Measurements from ENCODE around the gene CST7.

Gene CST7

DNA sequence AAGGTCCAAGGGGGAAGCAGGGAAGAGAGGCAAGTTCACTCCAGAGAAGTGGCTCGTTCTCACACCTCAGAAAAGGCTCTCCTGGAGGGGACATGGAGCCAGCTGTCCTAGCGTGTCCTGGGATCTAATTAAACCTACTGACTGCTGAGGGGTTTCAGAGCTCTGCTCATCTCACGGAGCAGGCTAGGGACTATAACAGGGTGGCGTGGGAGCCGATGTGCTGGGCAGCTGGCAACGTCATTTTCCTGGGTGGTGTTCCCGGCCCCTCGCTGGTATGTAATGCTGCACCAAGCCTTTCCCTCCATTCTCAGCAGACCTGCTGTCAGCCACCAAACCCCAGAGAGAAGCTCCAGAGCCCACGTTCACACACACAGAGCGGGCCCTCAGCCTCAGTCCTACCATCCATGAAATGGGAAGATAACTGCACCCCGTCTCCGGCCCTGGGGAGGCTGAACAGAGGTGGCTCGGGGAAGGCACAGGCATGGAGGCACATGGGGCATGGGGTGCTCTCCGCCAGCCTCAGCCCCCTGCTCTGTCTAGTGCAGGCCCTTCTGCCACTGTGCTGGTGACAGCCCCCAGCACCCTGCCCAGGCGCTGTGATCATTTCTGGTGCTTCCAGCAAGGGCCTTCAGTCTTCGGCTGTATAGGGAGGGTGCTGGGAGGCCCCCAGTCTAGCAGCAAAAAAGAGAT lies 1.9 kb downstream of the CST7 start:
- TF ChIP-seq Cebpa-rat (IDR thresholded peaks at IDR 0.05) = no peak
- Histone ChIP-seq H3K9ac (peak overlapping the region; percentile 80), H3K27ac (peak overlapping the region; percentile 92), H3K4me2 (peak overlapping the region; percentile 97), H3K4me3 (peak overlapping the region; percentile 72), H3K9me3 (peaks cover 21% of the 10 kb centered on the region), H4K20me1 (no peaks in the 10 kb centered on the region), H3K27me3 (no peaks in the 10 kb centered on the region), H3K4me1 (peaks cover 75% of the 10 kb centered on the region), H3K36me3 (peaks cover 3% of the 10 kb centered on the region; the same call in 1 of the 2 replicates)

GRCh38 chr20:24951536-24952083 lies 2.5 kb downstream of the CST7 start:
- peak; percentile 68 for TF ChIP-seq Cebpa-rat (IDR thresholded peaks at IDR 0.05)
- Histone ChIP-seq H3K36me3 (peaks cover 9% of the 10 kb centered on the region; the same call in 1 of the 2 replicates), H3K4me3 (peak overlapping the region; percentile 72), H3K9me3 (peaks cover 15% of the 10 kb centered on the region), H4K20me1 (no peaks in the 10 kb centered on the region), H3K27me3 (no peaks in the 10 kb centered on the region), H3K27ac (peak overlapping the region; percentile 92), H3K4me2 (peak overlapping the region; percentile 97), H3K4me1 (peaks cover 81% of the 10 kb centered on the region), H3K9ac (peak overlapping the region; percentile 80)

DNA sequence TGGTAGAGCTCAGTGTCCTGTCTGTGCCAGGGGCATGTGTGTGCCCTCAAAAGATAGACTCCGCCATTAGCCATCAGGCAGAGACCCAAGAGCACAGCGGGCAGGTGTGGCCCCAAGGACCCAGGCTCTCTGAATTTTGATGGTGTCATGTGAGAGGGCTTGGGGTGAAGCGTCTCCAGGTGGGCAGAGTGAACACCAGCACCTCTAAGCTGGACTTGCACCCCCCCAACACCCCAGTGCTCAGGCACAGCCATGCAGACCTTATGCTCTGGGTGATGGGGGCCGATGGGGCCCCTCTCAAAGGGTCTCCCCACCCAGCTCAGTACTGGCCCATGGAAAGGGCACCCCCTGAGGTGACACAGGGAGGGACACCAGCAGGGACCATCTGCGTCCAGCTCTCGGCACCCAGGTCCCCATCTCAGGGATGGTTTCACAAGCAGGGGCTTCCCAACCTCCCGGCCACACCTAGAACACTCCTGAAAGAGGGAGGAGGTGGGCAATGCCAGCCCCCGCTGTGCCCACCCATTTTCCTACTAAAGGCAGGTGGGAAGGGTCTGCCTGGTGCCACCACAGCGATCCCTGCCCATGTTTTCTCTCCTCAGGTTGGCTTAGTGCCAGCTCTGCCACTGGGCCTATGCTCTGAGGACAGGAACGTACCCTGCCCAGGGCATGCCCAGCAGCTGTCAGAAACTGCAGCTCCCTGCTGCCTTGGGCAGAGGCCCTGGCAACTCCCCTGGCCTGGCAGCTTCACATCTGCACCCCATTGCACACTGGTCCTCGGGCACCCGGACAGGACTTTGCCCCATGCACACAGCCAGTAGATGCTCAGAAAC lies 3.5 kb downstream of the CST7 start:
- peak overlapping the region; percentile 92 for H3K27ac ChIP-seq
- no peak for TF ChIP-seq Cebpa-rat (IDR thresholded peaks at IDR 0.05)
- H3K4me1 ChIP-seq = peaks cover 81% of the 10 kb centered on the region
- H3K4me2 ChIP-seq = peak overlapping the region; percentile 97
- peaks cover 16% of the 10 kb centered on the region for H3K36me3 ChIP-seq
- peak overlapping the region; percentile 72; the same call in 1 of the 2 replicates for H3K4me3 ChIP-seq
- peaks cover 5% of the 10 kb centered on the region for H3K9me3 ChIP-seq
- peak overlapping the region; percentile 80; the same call in 1 of the 2 replicates for H3K9ac ChIP-seq
- no peaks in the 10 kb centered on the region for H3K27me3 ChIP-seq
- peaks cover 3% of the 10 kb centered on the region; the same call in 1 of the 2 replicates for H4K20me1 ChIP-seq

DNA sequence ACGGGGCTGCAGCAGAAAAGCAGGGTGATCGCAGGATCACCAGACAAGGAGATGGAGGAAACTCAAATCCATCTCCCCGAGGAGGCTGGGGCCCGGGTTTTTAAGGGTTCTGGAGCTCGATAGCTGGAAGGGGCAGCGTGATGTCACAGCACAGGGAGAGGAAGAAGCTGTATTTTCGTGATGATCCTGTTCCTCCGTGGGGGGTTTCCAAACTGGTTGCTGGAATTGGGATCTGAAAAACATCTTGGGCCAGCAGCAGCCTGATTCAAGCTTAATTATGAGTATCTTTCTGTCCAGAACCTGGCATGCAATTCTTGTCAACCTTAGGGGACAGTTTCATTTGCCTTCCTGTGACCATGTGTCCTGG lies 4.1 kb downstream of the CST7 start:
- peak overlapping the region; percentile 92 for H3K27ac ChIP-seq
- no peaks in the 10 kb centered on the region for H3K9me3 ChIP-seq
- peaks cover 81% of the 10 kb centered on the region for H3K4me1 ChIP-seq
- H3K36me3 ChIP-seq = peaks cover 22% of the 10 kb centered on the region
- H3K4me3 ChIP-seq = no peak overlapping the region; the same call in 1 of the 2 replicates
- peak overlapping the region; percentile 97 for H3K4me2 ChIP-seq
- H4K20me1 ChIP-seq = peaks cover 5% of the 10 kb centered on the region; the same call in 1 of the 2 replicates
- no peak for TF ChIP-seq Cebpa-rat (IDR thresholded peaks at IDR 0.05)
- peak overlapping the region; percentile 17 for H3K9ac ChIP-seq
- no peaks in the 10 kb centered on the region for H3K27me3 ChIP-seq

DNA sequence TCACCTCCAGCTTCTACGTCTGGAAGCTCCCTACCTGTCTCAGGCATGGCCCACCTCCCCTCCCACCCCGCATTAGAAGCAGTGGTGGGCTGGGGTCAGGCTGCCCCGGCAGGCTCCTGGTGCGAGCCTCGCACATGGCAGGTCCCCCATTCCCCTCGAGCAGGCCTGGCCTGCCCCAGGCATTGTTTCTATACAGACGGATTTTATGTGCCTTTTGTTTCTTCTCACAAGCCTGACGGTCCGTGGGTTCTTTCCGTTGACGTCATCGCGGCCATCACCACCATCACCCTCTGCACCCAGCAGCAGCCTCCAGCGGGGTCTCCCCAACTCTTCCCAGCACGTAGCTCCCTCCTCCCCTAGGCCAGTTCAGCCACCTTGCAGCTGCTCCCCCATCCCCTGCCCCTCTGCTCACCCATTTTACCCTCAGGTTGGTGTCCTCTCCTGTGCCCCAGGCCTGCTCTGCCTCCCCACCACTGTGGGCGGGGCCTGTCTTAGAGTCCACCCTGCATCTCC lies 4.6 kb downstream of the CST7 start:
- Histone ChIP-seq H3K9ac (peak overlapping the region; percentile 17), H4K20me1 (peaks cover 5% of the 10 kb centered on the region; the same call in 1 of the 2 replicates), H3K27ac (peak overlapping the region; percentile 92), H3K27me3 (no peaks in the 10 kb centered on the region), H3K36me3 (peaks cover 27% of the 10 kb centered on the region), H3K4me2 (peak overlapping the region; percentile 97), H3K4me3 (peak overlapping the region; percentile 34; the same call in 1 of the 2 replicates), H3K4me1 (peaks cover 78% of the 10 kb centered on the region), H3K9me3 (no peaks in the 10 kb centered on the region)
- no peak for TF ChIP-seq Cebpa-rat (IDR thresholded peaks at IDR 0.05)

DNA sequence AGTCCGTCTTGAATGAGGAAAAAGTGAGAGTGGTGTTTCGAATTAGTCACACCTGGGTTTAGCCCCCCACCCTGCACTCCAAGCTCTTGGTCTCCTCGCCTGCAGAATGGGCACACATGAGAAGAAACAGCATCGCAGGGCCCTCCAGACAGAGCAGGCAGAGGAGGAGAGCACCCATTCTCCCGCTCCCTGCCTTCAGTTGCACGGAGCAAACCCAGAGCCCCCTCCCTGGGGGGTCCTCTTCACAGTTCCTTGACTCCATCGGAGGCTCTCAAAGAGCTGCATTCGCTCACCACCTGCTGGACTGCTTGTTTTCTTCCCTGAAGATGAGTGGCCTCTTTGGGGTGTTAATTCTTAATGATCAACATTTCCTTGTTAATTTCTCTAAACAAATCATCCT lies 5.1 kb downstream of the CST7 start:
- peak overlapping the region; percentile 92 for H3K27ac ChIP-seq
- no peak for TF ChIP-seq Cebpa-rat (IDR thresholded peaks at IDR 0.05)
- H3K4me2 ChIP-seq = peak overlapping the region; percentile 97
- H4K20me1 ChIP-seq = peaks cover 5% of the 10 kb centered on the region; the same call in 1 of the 2 replicates
- H3K9ac ChIP-seq = peak overlapping the region; percentile 17
- no peaks in the 10 kb centered on the region for H3K9me3 ChIP-seq
- H3K4me1 ChIP-seq = peaks cover 75% of the 10 kb centered on the region
- peaks cover 32% of the 10 kb centered on the region for H3K36me3 ChIP-seq
- no peaks in the 10 kb centered on the region for H3K27me3 ChIP-seq
- H3K4me3 ChIP-seq = peak overlapping the region; percentile 34; the same call in 1 of the 2 replicates

GRCh38 chr20:24954566-24954965 lies 5.5 kb downstream of the CST7 start:
- H3K9me3 ChIP-seq = no peaks in the 10 kb centered on the region
- H3K9ac ChIP-seq = no peak overlapping the region
- H3K36me3 ChIP-seq = peaks cover 36% of the 10 kb centered on the region
- no peak for TF ChIP-seq Cebpa-rat (IDR thresholded peaks at IDR 0.05)
- peak overlapping the region; percentile 92 for H3K27ac ChIP-seq
- peaks cover 71% of the 10 kb centered on the region for H3K4me1 ChIP-seq
- H3K27me3 ChIP-seq = no peaks in the 10 kb centered on the region
- peak overlapping the region; percentile 97 for H3K4me2 ChIP-seq
- H4K20me1 ChIP-seq = peaks cover 5% of the 10 kb centered on the region; the same call in 1 of the 2 replicates
- H3K4me3 ChIP-seq = no peak overlapping the region

DNA sequence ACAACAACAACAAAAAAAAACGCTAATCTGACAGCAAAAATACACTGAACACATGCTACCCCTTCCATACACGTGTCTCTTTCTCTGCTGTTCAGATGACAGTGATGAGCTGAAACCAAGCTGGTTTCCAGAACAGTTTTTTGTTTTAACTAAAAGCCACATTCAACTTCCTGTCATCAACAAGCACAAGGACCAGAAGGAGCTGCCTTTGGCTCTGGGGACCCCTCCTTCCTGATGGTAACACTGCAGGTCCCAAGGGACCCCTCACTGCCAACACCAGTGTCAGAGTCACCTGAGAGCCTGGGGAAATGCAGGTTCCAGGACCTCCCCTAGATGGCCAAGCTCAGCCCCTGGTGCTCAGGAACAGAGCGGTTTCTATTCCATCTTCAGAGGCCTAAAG lies 6.0 kb downstream of the CST7 start:
- peaks cover 5% of the 10 kb centered on the region; the same call in 1 of the 2 replicates for H4K20me1 ChIP-seq
- H3K4me3 ChIP-seq = no peak overlapping the region
- H3K4me1 ChIP-seq = peaks cover 66% of the 10 kb centered on the region
- H3K4me2 ChIP-seq = peak overlapping the region; percentile 97
- no peak for TF ChIP-seq Cebpa-rat (IDR thresholded peaks at IDR 0.05)
- H3K9me3 ChIP-seq = no peaks in the 10 kb centered on the region
- no peaks in the 10 kb centered on the region for H3K27me3 ChIP-seq
- peak overlapping the region; percentile 92 for H3K27ac ChIP-seq
- no peak overlapping the region for H3K9ac ChIP-seq
- H3K36me3 ChIP-seq = peaks cover 41% of the 10 kb centered on the region

DNA sequence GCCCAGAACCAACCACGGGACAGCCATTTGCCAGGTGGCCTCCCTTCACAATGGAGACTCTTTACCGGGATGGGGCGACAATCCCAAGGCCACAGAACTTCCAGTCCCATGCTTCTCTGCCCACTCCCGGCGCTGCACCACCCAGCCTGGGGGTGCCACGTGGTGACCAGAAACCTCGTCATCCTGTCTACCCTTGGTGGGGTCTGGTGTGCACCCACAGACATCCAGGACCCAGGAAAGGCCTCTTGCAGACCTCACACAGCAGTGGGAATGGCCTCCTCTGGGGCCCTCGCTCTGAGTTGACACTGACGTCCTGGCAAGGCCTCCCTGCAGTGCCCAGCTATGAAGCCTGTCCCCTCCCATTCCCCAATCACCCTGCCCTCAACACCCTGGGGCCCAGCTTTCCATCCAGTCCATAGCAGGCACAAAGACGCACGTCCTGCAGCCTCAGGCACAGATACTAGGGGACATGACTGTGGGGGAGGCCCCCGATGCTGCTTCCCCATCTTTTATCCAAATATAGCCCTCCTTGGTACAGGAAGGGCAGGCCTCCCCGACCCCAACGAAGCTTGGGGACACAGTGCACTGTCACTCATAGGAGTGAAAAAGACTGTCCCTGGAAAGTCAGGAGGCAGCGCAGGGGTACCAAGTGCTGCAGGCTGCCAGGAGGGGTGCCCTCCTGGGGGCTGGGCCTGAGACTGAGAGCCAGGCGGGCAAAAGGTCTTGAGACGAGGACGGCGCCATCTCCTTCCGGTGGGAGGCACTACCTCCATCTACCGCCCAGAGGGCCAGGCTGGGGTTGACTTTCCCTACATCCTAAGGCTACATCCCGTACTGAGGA lies 7.2 kb downstream of the CST7 start:
- peak overlapping the region; percentile 66 for H3K27ac ChIP-seq
- H3K36me3 ChIP-seq = peaks cover 51% of the 10 kb centered on the region
- no peaks in the 10 kb centered on the region for H3K9me3 ChIP-seq
- peak overlapping the region; percentile 97 for H3K4me2 ChIP-seq
- peaks cover 5% of the 10 kb centered on the region; the same call in 1 of the 2 replicates for H4K20me1 ChIP-seq
- H3K4me3 ChIP-seq = no peak overlapping the region
- H3K4me1 ChIP-seq = peaks cover 54% of the 10 kb centered on the region
- no peak overlapping the region for H3K9ac ChIP-seq
- no peak for TF ChIP-seq Cebpa-rat (IDR thresholded peaks at IDR 0.05)
- no peaks in the 10 kb centered on the region for H3K27me3 ChIP-seq

Data from BLaER1 (cell line).